Right lobe of liver (tissue), 6 donors: Measurements from ENCODE around the gene LCNL1. TPM values are rescaled to one million over a fixed set of nuclear protein-coding genes. Genes with fewer than 3 reads are reported as not detected.

Experiments used
- ATAC-seq, 4 donors: fragments of 200-7000 bp; cut with Tn5 transposase; one replicate each; pipeline ENCODE4 v1.9.1; 2020; ENCODE audit warnings: mild to moderate bottlenecking in 4 of 4, moderate library complexity in 4 of 4
- DNase-seq, 3 donors: peaks; one replicate each; pipeline ENCODE4 v3.0.0-alpha.2; 2020
- H3K27ac ChIP-seq, 3 donors: fragments of 200-600 bp; one replicate each; pipeline ENCODE4 v1.8.0; 2022
- H3K27me3 ChIP-seq, 2 donors: fragments of 200-600 bp; one replicate each; pipeline ENCODE4 v1.8.0; 2022
- H3K36me3 ChIP-seq, 4 donors: fragments of 200-600 bp; sonication (generic) in 1 of 4; one replicate each; pipeline versions ENCODE4 v1.5.1 to v1.8.0; 2017 to 2022; ENCODE audit warnings: control low read depth in 1 of 4
- H3K4me1 ChIP-seq, 4 donors: fragments of 200-600 bp; sonication (generic) in 1 of 4; one replicate each; pipeline versions ENCODE4 v1.5.1 to v1.8.0; 2017 to 2022; ENCODE audit warnings: control low read depth in 1 of 4
- H3K4me3 ChIP-seq, 3 donors: fragments of 200-600 bp; one replicate each; pipeline ENCODE4 v1.8.0; 2022
- H3K9me3 ChIP-seq, 4 donors: fragments of 200-600 bp; sonication (generic) in 1 of 4; one replicate each; pipeline versions ENCODE4 v1.5.1 to v1.8.0; 2017 to 2022; ENCODE audit warnings: control low read depth in 1 of 4
- POLR2A ChIP-seq: fragments of 450-650 bp; IDR thresholded peaks from one replicate; pipeline ENCODE4 v1.6.1; 2017; ENCODE audit warnings: antibody characterized with exemption, mild to moderate bottlenecking
- WGBS: methylation state at CpG from one replicate; pipeline ENCODE4 v1.1.6; 2018; ENCODE audit warnings: low coverage, low lambda C conversion rate; ENCODE audit not compliant: insufficient coverage; ENCODE audit errors: missing lambda C conversion rate; 5-methylcytosine and 5-hydroxymethylcytosine counted together
- intact Hi-C, 2 donors: fragments of 100-400 bp; cut with DNase I; formaldehyde crosslinking; loops; one replicate each; pipeline versions ENCODE4 v1.11.2 to v1.14.1; 2022
- total RNA-seq, 6 experiments: library from RNA; depleted of rRNA in 2 of 6; stranded (reverse); fragments of >200 nt in 2 of 6; fragmentation: NEBNext Ultra II Directional in 3 of 6; extraction: Animal tissue kit (Norgen Biotek cat#: 25700) in 3 of 6; gene quantifications; one replicate each; pipeline versions ENCODE4 v1.1.0 to v1.2.4, GENCODE V29; 2016 to 2023
- TF ChIP-seq, protein P1 (sequence below), 4 donors: fragments of 200-600 bp in 3 of 4; fragments of 450-650 bp in 1 of 4; IDR thresholded peaks; one replicate each; pipeline versions ENCODE4 v1.5.1 to v1.8.0; 2016 to 2022; ENCODE audit warnings: antibody characterized with exemption in 4 of 4, mild to moderate bottlenecking in 2 of 4
- donor health status: DM: no; HTN: yes; CAD: no.
- donor health status: DM: no; HTN: no; CAD: no.
- donor health status: DM: no; HTN: no; CAD: no.
- donor health status: DM: no; HTN: yes; CAD: no.
- donor health status: DM: no; HTN: yes; CAD: no.

LCNL1 gene
- total RNA-seq, 6 experiments from 2014 or later = not detected

DNA sequence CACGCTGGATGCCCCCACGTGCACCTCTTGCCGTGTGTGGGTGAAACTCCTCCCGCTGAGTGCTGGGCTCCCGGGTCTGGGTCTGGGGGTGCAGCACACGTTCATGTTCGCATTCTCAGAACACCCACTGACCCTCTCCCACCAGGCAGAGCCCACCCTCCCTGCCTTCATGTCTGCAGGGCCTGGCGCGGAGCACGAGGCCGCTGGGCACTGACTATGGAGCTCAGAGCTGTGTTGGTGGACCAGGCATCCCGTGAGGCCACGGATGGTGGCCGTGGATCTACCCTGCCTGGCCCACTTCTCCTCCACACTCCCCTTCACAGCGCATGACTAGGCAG lies 21.9 kb upstream of the LCNL1 start:
- H3K27me3 ChIP-seq = no peaks in the 10 kb centered on the region
- intact Hi-C loops = no loop called here
- ATAC-seq = no peak
- no peaks in the 10 kb centered on the region for H3K4me1 ChIP-seq
- no peak overlapping the region for H3K4me3 ChIP-seq
- H3K9me3 ChIP-seq = no peaks in the 10 kb centered on the region
- DNase-seq = no peak
- WGBS = no CpG with 5 or more reads among the region's 15 CpGs
- no peaks in the 10 kb centered on the region for H3K36me3 ChIP-seq
- H3K27ac ChIP-seq = no peak overlapping the region
- TF ChIP-seq, protein P1, sequence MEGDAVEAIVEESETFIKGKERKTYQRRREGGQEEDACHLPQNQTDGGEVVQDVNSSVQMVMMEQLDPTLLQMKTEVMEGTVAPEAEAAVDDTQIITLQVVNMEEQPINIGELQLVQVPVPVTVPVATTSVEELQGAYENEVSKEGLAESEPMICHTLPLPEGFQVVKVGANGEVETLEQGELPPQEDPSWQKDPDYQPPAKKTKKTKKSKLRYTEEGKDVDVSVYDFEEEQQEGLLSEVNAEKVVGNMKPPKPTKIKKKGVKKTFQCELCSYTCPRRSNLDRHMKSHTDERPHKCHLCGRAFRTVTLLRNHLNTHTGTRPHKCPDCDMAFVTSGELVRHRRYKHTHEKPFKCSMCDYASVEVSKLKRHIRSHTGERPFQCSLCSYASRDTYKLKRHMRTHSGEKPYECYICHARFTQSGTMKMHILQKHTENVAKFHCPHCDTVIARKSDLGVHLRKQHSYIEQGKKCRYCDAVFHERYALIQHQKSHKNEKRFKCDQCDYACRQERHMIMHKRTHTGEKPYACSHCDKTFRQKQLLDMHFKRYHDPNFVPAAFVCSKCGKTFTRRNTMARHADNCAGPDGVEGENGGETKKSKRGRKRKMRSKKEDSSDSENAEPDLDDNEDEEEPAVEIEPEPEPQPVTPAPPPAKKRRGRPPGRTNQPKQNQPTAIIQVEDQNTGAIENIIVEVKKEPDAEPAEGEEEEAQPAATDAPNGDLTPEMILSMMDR (IDR thresholded peaks at IDR 0.05) = no peak
- no peak for TF ChIP-seq POLR2A

DNA sequence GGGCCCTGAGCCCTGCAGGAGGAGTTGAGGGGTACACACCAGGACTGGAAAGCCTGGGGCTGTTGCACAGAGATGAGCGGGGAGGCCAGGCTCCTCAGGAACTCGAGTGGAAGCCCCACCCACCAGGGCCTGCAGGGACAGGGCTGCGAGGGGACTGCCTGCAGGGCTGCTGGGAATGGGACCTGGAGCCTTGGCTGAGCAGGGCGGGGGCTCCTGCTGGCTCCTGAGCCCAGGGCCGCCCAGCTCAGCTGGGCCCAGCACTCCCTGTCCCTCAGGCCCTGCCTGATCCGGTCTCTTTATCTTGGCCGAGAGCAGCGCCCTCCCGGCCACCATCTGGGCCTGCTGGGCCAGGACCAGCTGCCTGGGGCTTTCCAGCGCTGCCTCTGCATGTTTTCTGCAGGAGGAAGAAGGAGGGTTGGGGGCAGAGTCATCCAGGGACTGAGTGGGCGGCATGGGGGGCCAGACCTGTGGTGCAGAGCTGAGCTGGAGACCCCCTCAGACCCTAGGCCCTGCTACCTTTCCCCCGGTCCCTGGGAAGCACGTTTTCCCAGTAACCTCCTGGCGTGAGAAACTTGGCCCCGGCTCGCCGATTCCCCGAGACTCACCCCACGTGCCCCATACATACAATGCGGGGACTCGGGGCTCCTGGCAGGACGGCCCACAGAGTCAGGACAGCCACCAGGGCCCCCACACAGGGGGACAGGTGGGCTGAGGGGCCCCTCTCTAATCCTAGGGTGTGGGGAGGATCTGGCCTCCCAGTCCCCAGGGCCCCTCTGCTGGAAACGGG lies 21.3 kb upstream of the LCNL1 start:
- no peak overlapping the region for H3K27ac ChIP-seq
- peak; percentile 25 to 42 (median 34) for ATAC-seq
- no peaks in the 10 kb centered on the region for H3K9me3 ChIP-seq
- no peaks in the 10 kb centered on the region for H3K4me1 ChIP-seq
- 70% methylated on average over 6 of the region's 23 CpGs for WGBS
- no peak for TF ChIP-seq POLR2A
- TF ChIP-seq, protein P1 (IDR thresholded peaks at IDR 0.05) = no peak
- DNase-seq = no peak
- intact Hi-C loops = no loop called here
- H3K4me3 ChIP-seq = no peak overlapping the region
- no peaks in the 10 kb centered on the region for H3K27me3 ChIP-seq
- H3K36me3 ChIP-seq = no peaks in the 10 kb centered on the region

DNA sequence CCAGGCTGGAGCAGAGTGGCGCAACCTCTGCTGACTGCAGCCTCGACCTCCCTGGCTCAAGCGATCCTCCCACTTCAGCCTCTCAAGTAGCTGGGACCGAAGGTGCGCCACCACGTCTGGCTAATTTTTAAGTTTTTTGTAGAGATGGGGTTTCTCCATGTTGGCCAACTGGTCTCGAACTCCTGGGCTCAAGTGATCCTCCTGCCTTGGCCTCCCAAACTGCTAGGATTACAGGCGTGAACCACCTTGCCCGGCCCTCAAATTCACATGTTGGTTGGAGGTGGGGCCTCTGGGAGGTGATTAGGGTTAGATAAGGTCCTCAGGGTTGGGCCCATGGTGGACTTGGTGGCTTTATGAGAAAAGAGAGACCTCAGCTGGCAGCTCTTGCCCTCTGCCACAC lies 20.6 kb upstream of the LCNL1 start:
- Histone ChIP-seq H3K27me3 (no peaks in the 10 kb centered on the region), H3K27ac (no peak overlapping the region), H3K4me3 (no peak overlapping the region), H3K4me1 (no peaks in the 10 kb centered on the region), H3K36me3 (no peaks in the 10 kb centered on the region), H3K9me3 (no peaks in the 10 kb centered on the region)
- ATAC-seq = no peak
- no peak for DNase-seq
- WGBS = 90% methylated on average over 7 of the region's 9 CpGs
- TF ChIP-seq, protein P1 (IDR thresholded peaks at IDR 0.05) = no peak
- intact Hi-C loops = no loop called here

DNA sequence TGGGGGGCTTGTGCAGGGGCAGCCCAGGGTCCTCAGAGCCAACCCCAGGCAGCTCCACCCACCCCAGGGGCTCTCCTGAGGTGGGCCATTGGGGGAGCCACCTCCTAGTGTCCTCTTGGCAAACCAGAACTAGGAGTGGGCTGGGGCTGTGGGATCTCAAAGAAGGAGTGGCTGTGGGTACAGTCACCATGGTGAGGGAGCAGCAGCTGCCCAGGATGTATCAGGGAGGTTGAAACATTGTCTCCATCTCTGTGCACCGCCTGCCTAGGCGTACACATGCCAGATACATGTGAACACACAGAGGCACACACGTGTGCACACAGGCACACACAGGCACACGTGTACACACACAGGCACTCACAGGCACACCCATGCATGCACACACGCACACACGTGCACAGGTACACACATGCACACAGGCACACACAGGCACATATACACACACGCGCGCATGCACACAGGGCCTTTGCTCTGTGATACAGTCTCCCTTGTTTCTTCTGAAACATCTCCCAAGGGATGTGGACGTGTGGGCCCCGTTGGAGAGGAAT lies 20.0 kb upstream of the LCNL1 start:
- Histone ChIP-seq H3K9me3 (no peaks in the 10 kb centered on the region), H3K36me3 (no peaks in the 10 kb centered on the region), H3K4me1 (no peaks in the 10 kb centered on the region), H3K4me3 (no peak overlapping the region), H3K27ac (no peak overlapping the region), H3K27me3 (no peaks in the 10 kb centered on the region)
- TF ChIP-seq, protein P1 (IDR thresholded peaks at IDR 0.05) = no peak
- TF ChIP-seq POLR2A = no peak
- intact Hi-C loops = no loop called here
- 100% methylated on average over 1 of the region's 11 CpGs for WGBS
- no peak for ATAC-seq
- no peak for DNase-seq
